ENCODE measurements around the gene ISYNA1. TPM values are rescaled to one million over a fixed set of nuclear protein-coding genes. Genes with fewer than 3 reads are reported as not detected.
A peak's percentile ranks its signal among the peaks of the same experiment; 100 is the strongest.

ISYNA1 gene
- total RNA-seq, 1 donor from 2014 or later: 81.7 TPM

- peak overlapping the region; percentile 18 for H3K27ac Mint-ChIP-seq
- no peak overlapping the region for H3K9ac ChIP-seq
- no peak for TF ChIP-seq EZH2phosphoT487 (IDR thresholded peaks at IDR 0.05)
- no peak for TF ChIP-seq EZH2 (IDR thresholded peaks at IDR 0.05)
- TF ChIP-seq, protein P1, sequence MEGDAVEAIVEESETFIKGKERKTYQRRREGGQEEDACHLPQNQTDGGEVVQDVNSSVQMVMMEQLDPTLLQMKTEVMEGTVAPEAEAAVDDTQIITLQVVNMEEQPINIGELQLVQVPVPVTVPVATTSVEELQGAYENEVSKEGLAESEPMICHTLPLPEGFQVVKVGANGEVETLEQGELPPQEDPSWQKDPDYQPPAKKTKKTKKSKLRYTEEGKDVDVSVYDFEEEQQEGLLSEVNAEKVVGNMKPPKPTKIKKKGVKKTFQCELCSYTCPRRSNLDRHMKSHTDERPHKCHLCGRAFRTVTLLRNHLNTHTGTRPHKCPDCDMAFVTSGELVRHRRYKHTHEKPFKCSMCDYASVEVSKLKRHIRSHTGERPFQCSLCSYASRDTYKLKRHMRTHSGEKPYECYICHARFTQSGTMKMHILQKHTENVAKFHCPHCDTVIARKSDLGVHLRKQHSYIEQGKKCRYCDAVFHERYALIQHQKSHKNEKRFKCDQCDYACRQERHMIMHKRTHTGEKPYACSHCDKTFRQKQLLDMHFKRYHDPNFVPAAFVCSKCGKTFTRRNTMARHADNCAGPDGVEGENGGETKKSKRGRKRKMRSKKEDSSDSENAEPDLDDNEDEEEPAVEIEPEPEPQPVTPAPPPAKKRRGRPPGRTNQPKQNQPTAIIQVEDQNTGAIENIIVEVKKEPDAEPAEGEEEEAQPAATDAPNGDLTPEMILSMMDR (IDR thresholded peaks at IDR 0.05): no peak
Observed at GRCh38 chr19:18465214-18465963, 27.5 kb upstream of the ISYNA1 start.

GRCh38 chr19:18464646-18465045 lies 26.7 kb upstream of the ISYNA1 start:
- Mint-ChIP-seq H3K27me3 (ENCODE audit: insufficient read depth, low read depth) (no peaks in the 10 kb centered on the region), H3K9me3 (no peaks in the 10 kb centered on the region), H3K4me3 (no peak overlapping the region), H3K27ac (no peak overlapping the region), H3K4me1 (peaks cover 7% of the 10 kb centered on the region), H3K36me3 (peaks cover 2% of the 10 kb centered on the region)
- Histone ChIP-seq H3K27ac (no peak overlapping the region), H3K9me3 (ENCODE audit: low read depth) (no peaks in the 10 kb centered on the region), H3K9ac (no peak overlapping the region), H3K36me3 (no peaks in the 10 kb centered on the region), H3K4me2 (no peak overlapping the region), H2AFZ (replicated peaks) (no peak overlapping the region), H4K20me1 (ENCODE audit: low read depth) (peaks cover 35% of the 10 kb centered on the region), H3K4me3 (no peak overlapping the region), H3K4me1 (no peaks in the 10 kb centered on the region), H3K27me3 (no peaks in the 10 kb centered on the region), H3F3A (ENCODE audit: low read depth) (no peaks in the 10 kb centered on the region), H3K79me2 (ENCODE audit: low read depth) (peaks cover 3% of the 10 kb centered on the region)
- no peak for DNase-seq (ENCODE audit: low spot score)
- TF ChIP-seq EZH2 (IDR thresholded peaks at IDR 0.05) (no peak), EZH2phosphoT487 (IDR thresholded peaks at IDR 0.05) (no peak)
- TF ChIP-seq, protein P1 (IDR thresholded peaks at IDR 0.05): no peak

More at GRCh38 chr19:18465214-18465963, 27.5 kb upstream of the ISYNA1 start:
- Histone ChIP-seq H3K9me3 (ENCODE audit: low read depth) (no peaks in the 10 kb centered on the region), H3K27ac (no peak overlapping the region), H3K4me2 (no peak overlapping the region), H3K4me3 (no peak overlapping the region), H3K27me3 (no peaks in the 10 kb centered on the region), H3F3A (ENCODE audit: low read depth) (no peaks in the 10 kb centered on the region), H3K4me1 (no peaks in the 10 kb centered on the region), H4K20me1 (ENCODE audit: low read depth) (peaks cover 42% of the 10 kb centered on the region), H3K79me2 (ENCODE audit: low read depth) (peaks cover 3% of the 10 kb centered on the region), H3K36me3 (no peaks in the 10 kb centered on the region), H2AFZ (replicated peaks) (no peak overlapping the region)
- no peaks in the 10 kb centered on the region for H3K9me3 Mint-ChIP-seq
- DNase-seq (ENCODE audit: low spot score): no peak
- H3K4me1 Mint-ChIP-seq: peaks cover 10% of the 10 kb centered on the region
- H3K27me3 Mint-ChIP-seq (ENCODE audit: insufficient read depth, low read depth): no peaks in the 10 kb centered on the region
- peaks cover 2% of the 10 kb centered on the region for H3K36me3 Mint-ChIP-seq
- H3K4me3 Mint-ChIP-seq: no peak overlapping the region

DNA sequence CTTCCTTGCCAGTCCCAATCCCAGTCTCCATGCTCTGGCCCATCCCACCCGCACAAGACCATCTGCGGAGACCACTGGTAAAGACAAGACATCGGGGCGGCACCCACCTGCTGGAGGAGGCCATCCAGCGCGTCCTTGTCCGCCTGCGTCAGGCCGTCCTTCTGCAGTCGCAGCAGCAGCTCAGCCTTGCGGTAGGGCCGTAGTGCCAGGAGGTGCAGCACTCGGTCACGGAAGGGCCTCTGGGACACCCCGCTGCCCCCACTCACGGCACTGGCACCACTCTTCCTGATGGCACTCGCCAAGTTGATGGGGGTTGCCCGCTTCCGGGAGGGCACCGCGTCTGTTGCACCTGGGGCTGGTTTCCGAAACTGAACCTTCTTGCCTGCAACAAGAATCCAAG lies 23.5 kb upstream of the ISYNA1 start:
- Histone ChIP-seq H3K79me2 (ENCODE audit: low read depth) (no peaks in the 10 kb centered on the region), H3K4me3 (no peak overlapping the region), H3K4me2 (no peak overlapping the region), H3K36me3 (no peaks in the 10 kb centered on the region), H3K27ac (no peak overlapping the region), H2AFZ (replicated peaks) (no peak overlapping the region), H3K4me1 (no peaks in the 10 kb centered on the region), H3F3A (ENCODE audit: low read depth) (no peaks in the 10 kb centered on the region), H4K20me1 (ENCODE audit: low read depth) (peaks cover 8% of the 10 kb centered on the region), H3K9me3 (ENCODE audit: low read depth) (no peaks in the 10 kb centered on the region), H3K27me3 (no peaks in the 10 kb centered on the region), H3K9ac (no peak overlapping the region)
- Mint-ChIP-seq H3K4me3 (peak overlapping the region; percentile 25), H3K27ac (no peak overlapping the region), H3K36me3 (peaks cover 4% of the 10 kb centered on the region), H3K27me3 (ENCODE audit: insufficient read depth, low read depth) (peaks cover 4% of the 10 kb centered on the region), H3K9me3 (no peaks in the 10 kb centered on the region), H3K4me1 (peaks cover 7% of the 10 kb centered on the region)
- TF ChIP-seq, protein P1 (IDR thresholded peaks at IDR 0.05): no peak
- TF ChIP-seq EZH2phosphoT487 (IDR thresholded peaks at IDR 0.05) (no peak), EZH2 (IDR thresholded peaks at IDR 0.05) (no peak)
- no peak for DNase-seq (ENCODE audit: low spot score)
